AG04449 (cell line): ENCODE results near the gene FAM222A.

Experiments used
- CTCF ChIA-PET: fragments of 350-600 bp; formaldehyde crosslinking; extraction: SDS; loops from one replicate; lab custom pipeline; 2021; ENCODE audit warnings: antibody characterized with exemption; lab: Yijun Ruan, JAX
- POLR2A ChIA-PET: fragments of 400-600, 350-600 bp; formaldehyde crosslinking; extraction: SDS; loops from one replicate; lab custom pipeline; 2020; ENCODE audit warnings: antibody characterized with exemption, inconsistent platforms; lab: Yijun Ruan, JAX
- DNase-seq: peaks from one replicate; pipeline ENCODE4 v3.0.0-alpha.2; 2010; ENCODE audit warnings: low read depth, low spot score
- H3K4me3 ChIP-seq: 2 replicates; pipeline ENCODE4 v1.5.1; 2011; ENCODE audit warnings: low read depth, mild to moderate bottlenecking, control low read depth, low read length
- TF ChIP-seq, protein P1 (sequence below): IDR thresholded peaks from one replicate; pipeline ENCODE4 v1.5.1; 2011; ENCODE audit warnings: mild to moderate bottlenecking, moderate library complexity, low read length, control low read depth, inconsistent platforms; ENCODE audit not compliant: insufficient read depth; ENCODE audit errors: missing control alignments

Gene FAM222A

DNA sequence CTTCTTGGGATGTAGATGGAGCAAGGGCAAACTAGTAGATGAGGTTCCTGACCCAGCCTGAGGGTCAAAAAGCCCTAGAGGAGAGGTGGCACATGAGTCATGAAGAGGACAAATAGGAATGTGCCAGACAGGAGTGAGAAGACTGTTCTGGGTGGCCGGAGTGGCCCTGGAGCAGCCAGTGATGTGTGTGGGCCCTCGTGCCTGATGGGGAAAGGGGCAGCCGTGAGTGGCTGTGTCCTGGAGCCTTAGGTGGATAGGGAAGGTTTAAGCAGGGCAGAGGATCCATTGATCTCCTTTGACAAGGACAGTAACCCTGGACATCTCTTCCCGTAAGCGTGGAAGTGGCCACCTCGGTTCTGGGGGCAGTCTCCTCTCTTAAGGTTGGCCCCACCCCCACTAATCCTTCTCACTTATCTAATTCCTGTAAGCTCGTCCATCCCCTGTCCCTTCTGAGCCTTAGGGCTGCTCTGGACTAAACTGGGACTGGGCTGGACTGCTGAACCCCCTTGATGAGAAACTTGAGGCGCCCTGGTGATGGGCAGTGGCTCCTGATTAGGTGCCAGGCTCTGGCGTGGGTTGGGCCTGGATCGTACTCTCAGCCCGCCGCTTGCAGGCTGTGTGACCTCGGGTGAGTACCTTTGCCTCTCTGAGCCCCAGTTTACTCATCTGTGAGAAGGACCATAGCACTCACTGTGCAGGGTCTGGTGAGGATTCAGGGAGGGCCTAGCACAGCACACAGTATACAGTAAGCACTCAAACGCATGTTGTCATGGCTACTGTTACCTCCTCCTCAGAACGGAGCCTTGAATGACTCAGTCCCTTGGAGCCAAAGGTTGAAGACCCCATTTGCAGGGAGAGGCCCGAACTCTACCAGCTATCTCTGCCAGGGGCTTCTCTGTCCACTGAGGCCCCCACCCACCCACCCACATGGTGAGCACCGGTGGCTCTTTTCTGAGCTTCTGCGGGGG is 4.0 kb downstream of the FAM222A start:
- ChIA-PET POLR2A (no interaction called here), CTCF (interaction anchor here (0.7 to 5.6 kb wide), 3 partner anchors 8 to 119 kb away, joined by 3 to 23 read pairs (median 14); no protein-coding TSS in a partner anchor)
- DNase-seq, result no peak
- no peak overlapping the region for H3K4me3 ChIP-seq
- TF ChIP-seq, protein P1, sequence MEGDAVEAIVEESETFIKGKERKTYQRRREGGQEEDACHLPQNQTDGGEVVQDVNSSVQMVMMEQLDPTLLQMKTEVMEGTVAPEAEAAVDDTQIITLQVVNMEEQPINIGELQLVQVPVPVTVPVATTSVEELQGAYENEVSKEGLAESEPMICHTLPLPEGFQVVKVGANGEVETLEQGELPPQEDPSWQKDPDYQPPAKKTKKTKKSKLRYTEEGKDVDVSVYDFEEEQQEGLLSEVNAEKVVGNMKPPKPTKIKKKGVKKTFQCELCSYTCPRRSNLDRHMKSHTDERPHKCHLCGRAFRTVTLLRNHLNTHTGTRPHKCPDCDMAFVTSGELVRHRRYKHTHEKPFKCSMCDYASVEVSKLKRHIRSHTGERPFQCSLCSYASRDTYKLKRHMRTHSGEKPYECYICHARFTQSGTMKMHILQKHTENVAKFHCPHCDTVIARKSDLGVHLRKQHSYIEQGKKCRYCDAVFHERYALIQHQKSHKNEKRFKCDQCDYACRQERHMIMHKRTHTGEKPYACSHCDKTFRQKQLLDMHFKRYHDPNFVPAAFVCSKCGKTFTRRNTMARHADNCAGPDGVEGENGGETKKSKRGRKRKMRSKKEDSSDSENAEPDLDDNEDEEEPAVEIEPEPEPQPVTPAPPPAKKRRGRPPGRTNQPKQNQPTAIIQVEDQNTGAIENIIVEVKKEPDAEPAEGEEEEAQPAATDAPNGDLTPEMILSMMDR, result no peak

DNA sequence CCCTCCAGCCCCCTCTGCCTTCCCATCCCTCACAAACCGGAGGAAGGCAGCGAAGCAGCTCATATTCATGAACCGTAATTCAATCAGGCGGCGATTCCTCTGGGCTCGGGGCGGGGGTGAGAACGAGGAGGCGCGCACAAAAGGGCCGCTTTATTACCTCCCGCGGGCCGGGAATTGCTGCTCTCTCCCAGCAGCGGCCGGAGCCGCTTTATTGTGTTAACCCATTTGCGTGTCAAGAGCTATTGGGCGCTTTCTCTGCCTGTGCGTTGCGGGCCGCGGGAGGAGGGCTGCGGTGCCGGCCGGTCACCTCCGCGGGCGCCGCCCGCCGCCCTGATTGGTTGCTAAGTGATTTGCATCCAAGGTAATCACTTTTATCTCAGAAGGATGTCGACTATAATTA is 4.8 kb downstream of the FAM222A start:
- ChIA-PET POLR2A (no interaction called here), CTCF (interaction anchor here (0.7 to 5.6 kb wide), 3 partner anchors 9 to 120 kb away, joined by 3 to 23 read pairs (median 14); no protein-coding TSS in a partner anchor)
- TF ChIP-seq, protein P1, result no peak
- no peak for DNase-seq
- no peak overlapping the region for H3K4me3 ChIP-seq

DNA sequence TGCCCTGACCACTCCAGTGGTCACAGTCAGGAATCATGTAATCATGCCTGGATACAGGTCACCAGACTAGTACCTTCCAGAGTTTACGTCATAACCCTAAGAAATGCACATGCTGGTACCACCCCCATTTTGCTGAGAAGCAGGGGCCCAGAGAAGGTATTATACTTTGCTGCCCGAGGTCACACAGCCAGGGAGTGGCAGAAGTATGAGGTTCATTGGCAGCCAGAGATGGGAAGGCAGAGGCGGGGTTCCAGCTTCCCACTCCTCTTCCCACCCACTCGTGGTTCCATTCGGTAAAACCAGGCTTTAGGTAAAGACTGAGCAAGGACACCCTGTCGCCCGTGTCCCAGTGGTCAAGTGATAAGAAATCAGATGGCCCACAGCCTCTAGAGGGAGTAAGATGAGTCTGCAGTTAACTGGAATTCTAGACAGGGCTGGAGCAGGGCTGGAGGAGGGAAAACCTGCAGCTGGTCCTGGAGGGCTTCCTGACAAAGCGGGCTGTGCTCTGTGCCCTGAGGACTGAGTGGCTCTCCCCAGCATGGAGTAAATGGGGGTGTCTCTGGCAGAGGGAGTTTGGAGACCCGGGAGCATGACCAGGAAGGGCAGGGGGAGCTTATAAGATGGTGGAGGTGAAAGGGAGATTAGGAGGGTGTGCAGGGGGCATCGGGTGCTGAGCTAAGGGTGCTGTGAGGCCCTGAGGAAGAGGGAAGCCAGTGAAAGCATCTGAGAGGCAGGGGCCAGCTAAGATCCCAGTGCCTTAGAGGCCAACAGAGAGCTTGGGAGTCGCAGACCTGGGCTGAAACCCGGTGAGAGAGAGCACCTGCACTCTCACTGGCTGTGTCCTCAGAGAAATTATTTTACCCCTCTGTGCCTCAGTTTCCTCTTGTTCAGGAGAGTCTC is 5.7 kb downstream of the FAM222A start:
- ChIA-PET POLR2A (no interaction called here), CTCF (interaction anchor here (0.6 to 3.4 kb wide), 3 partner anchors 55 to 200 kb away, joined by 3 to 14 read pairs (median 6); no protein-coding TSS in a partner anchor)
- DNase-seq, result no peak
- H3K4me3 ChIP-seq, result no peak overlapping the region
- TF ChIP-seq, protein P1, result peak; percentile 28

DNA sequence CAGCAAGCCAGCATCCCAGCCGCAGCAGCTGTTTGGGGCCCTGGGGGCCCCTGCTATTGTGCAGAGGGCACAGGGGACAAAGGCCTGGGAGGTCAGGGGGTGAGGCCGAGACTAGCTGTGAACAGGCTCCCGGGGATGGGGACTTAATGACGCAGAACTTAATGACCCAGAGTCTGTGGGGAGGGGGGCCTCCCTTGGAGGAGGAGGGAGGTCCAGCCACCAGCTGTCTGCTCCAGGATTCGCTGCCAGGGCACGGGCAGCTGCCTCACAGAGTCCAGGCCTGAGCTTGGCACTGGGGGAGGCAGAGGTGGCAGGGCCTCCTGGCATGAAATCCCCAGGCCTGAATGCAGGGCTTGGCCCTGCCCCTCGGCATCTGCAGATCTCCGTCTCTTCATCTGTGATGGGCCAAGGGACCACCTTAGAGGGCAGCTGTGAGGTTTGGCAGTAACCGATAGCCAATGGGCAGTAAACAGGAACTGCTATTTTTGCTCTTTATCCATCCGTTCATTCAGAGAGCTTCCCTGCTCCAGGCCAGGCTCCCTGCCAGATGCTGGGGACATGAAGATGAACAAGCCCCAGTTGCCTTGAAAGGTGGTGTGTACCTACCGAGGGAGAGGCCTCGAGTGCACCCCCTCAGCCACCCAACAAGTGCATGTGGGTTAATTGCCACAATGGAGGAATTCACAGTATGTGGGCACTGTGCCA is 6.7 kb downstream of the FAM222A start:
- POLR2A ChIA-PET, result no interaction called here
- TF ChIP-seq, protein P1, result no peak
- CTCF ChIA-PET, result interaction anchor here (0.6 to 3.4 kb wide), 3 partner anchors 54 to 201 kb away, joined by 3 to 14 read pairs (median 6); no protein-coding TSS in a partner anchor
- no peak for DNase-seq
- H3K4me3 ChIP-seq, result no peak overlapping the region

DNA sequence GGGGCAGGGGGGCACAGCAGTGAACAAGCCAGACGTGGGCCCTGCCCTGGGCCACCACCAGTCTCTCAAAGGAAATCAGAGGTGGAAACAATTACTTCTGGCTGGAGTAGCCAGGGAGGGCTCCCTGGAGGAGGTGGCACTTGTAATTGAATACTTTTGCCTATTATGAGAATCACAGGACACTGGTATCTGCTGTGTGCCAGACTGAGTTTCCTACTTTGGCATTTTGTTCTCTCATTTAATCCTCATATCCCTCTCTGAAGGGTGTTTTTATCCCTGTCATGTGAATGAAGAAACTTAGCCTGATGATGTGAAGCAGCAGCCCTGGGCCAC is 7.2 kb downstream of the FAM222A start:
- H3K4me3 ChIP-seq, result no peak overlapping the region
- TF ChIP-seq, protein P1, result no peak
- CTCF ChIA-PET, result interaction anchor here (0.6 to 3.4 kb wide), 3 partner anchors 54 to 123 kb away, joined by 4 to 14 read pairs (median 6); no protein-coding TSS in a partner anchor
- DNase-seq, result no peak
- POLR2A ChIA-PET, result no interaction called here
